Effector memory CD4-positive, alpha-beta T cell (primary cell): ENCODE results near the gene MEGF11.

ENCODE experiments used
- DNase-seq, 3 donors: peaks; one replicate each; pipeline ENCODE4 v3.0.0-alpha.2; 2020
- H3K27ac ChIP-seq: 2 replicates; pipeline ENCODE4 v1.7.0; 2013; ENCODE audit warnings: mild to moderate bottlenecking, low read length, moderate library complexity; ENCODE audit not compliant: insufficient read depth, poor library complexity, severe bottlenecking
- H3K27me3 ChIP-seq: replicated peaks from 2 replicates; pipeline ENCODE4 v1.7.0; 2013; ENCODE audit warnings: mild to moderate bottlenecking, low read length; ENCODE audit not compliant: insufficient read depth, control insufficient read depth, poor library complexity, severe bottlenecking
- H3K36me3 ChIP-seq: 2 replicates; pipeline ENCODE4 v1.7.0; 2013; ENCODE audit warnings: mild to moderate bottlenecking, low read length, moderate library complexity; ENCODE audit not compliant: control insufficient read depth, insufficient read depth
- H3K4me1 ChIP-seq: 2 replicates; pipeline ENCODE4 v1.7.0; 2013; ENCODE audit warnings: low read length, mild to moderate bottlenecking; ENCODE audit not compliant: control insufficient read depth, insufficient read depth, poor library complexity, severe bottlenecking
- H3K4me3 ChIP-seq: 2 replicates; pipeline ENCODE4 v1.7.0; 2013; ENCODE audit warnings: low read length, low read depth, mild to moderate bottlenecking; ENCODE audit not compliant: insufficient read depth, poor library complexity, severe bottlenecking
- H3K9me3 ChIP-seq: 2 replicates; pipeline ENCODE4 v1.7.0; 2013; ENCODE audit warnings: mild to moderate bottlenecking, low read length, moderate library complexity; ENCODE audit not compliant: control insufficient read depth

MEGF11 gene

GRCh38 chr15:66111363-66111762 lies 142.2 kb downstream of the MEGF11 start:
- H3K9me3 ChIP-seq, result no peaks in the 10 kb centered on the region
- no peaks in the 10 kb centered on the region for H3K27me3 ChIP-seq
- H3K36me3 ChIP-seq, result no peaks in the 10 kb centered on the region
- H3K4me1 ChIP-seq, result peaks cover 4% of the 10 kb centered on the region
- no peak for DNase-seq
- no peak overlapping the region for H3K4me3 ChIP-seq
- no peak overlapping the region for H3K27ac ChIP-seq

- no peak overlapping the region for H3K4me3 ChIP-seq
- H3K27me3 ChIP-seq, result no peaks in the 10 kb centered on the region
- H3K27ac ChIP-seq, result no peak overlapping the region
- no peaks in the 10 kb centered on the region for H3K36me3 ChIP-seq
- no peaks in the 10 kb centered on the region for H3K9me3 ChIP-seq
- H3K4me1 ChIP-seq, result no peaks in the 10 kb centered on the region
- DNase-seq, result no peak
These were observed 142.7 kb downstream of the MEGF11 start for GRCh38 chr15:66110864-66111263.

- H3K27me3 ChIP-seq, result no peaks in the 10 kb centered on the region
These were observed 143.7 kb downstream of the MEGF11 start for GRCh38 chr15:66109826-66110225.

GRCh38 chr15:66108483-66109265 lies 144.9 kb downstream of the MEGF11 start:
- Histone ChIP-seq H3K27ac (no peak overlapping the region), H3K4me1 (no peaks in the 10 kb centered on the region), H3K36me3 (no peaks in the 10 kb centered on the region), H3K27me3 (no peaks in the 10 kb centered on the region), H3K9me3 (no peaks in the 10 kb centered on the region), H3K4me3 (no peak overlapping the region)
- DNase-seq, result no peak

More at GRCh38 chr15:66109826-66110225, 143.7 kb downstream of the MEGF11 start:
- H3K4me1 ChIP-seq, result no peaks in the 10 kb centered on the region
- H3K4me3 ChIP-seq, result no peak overlapping the region
- H3K36me3 ChIP-seq, result no peaks in the 10 kb centered on the region
- no peaks in the 10 kb centered on the region for H3K9me3 ChIP-seq
- no peak for DNase-seq
- no peak overlapping the region for H3K27ac ChIP-seq

GRCh38 chr15:66107070-66107469 lies 146.5 kb downstream of the MEGF11 start:
- Histone ChIP-seq H3K4me3 (no peak overlapping the region), H3K4me1 (no peaks in the 10 kb centered on the region)
- DNase-seq, result no peak

GRCh38 chr15:66105286-66106265 lies 148.0 kb downstream of the MEGF11 start:
- H3K4me1 ChIP-seq, result no peaks in the 10 kb centered on the region
- no peak for DNase-seq
- no peaks in the 10 kb centered on the region for H3K36me3 ChIP-seq
- H3K9me3 ChIP-seq, result no peaks in the 10 kb centered on the region
- H3K27ac ChIP-seq, result no peak overlapping the region
- H3K4me3 ChIP-seq, result no peak overlapping the region
- no peaks in the 10 kb centered on the region for H3K27me3 ChIP-seq

More at GRCh38 chr15:66107070-66107469, 146.5 kb downstream of the MEGF11 start:
- no peaks in the 10 kb centered on the region for H3K36me3 ChIP-seq
- H3K9me3 ChIP-seq, result no peaks in the 10 kb centered on the region
- H3K27ac ChIP-seq, result no peak overlapping the region
- no peaks in the 10 kb centered on the region for H3K27me3 ChIP-seq

GRCh38 chr15:66103293-66103590 lies 150.3 kb downstream of the MEGF11 start:
- Histone ChIP-seq H3K36me3 (no peaks in the 10 kb centered on the region), H3K27ac (no peak overlapping the region), H3K27me3 (no peaks in the 10 kb centered on the region), H3K4me1 (no peaks in the 10 kb centered on the region), H3K4me3 (no peak overlapping the region), H3K9me3 (no peaks in the 10 kb centered on the region)
- no peak for DNase-seq

- Histone ChIP-seq H3K36me3 (no peaks in the 10 kb centered on the region), H3K27me3 (no peaks in the 10 kb centered on the region), H3K4me3 (no peak overlapping the region), H3K9me3 (no peaks in the 10 kb centered on the region), H3K27ac (no peak overlapping the region), H3K4me1 (no peaks in the 10 kb centered on the region)
- DNase-seq, result no peak
These were observed 150.8 kb downstream of the MEGF11 start for GRCh38 chr15:66102563-66103292.

- no peaks in the 10 kb centered on the region for H3K9me3 ChIP-seq
- DNase-seq, result no peak
- no peaks in the 10 kb centered on the region for H3K27me3 ChIP-seq
- no peaks in the 10 kb centered on the region for H3K4me1 ChIP-seq
- no peaks in the 10 kb centered on the region for H3K36me3 ChIP-seq
- no peak overlapping the region for H3K27ac ChIP-seq
- no peak overlapping the region for H3K4me3 ChIP-seq
These were observed 151.7 kb downstream of the MEGF11 start for GRCh38 chr15:66101715-66102395.
